NB4 (cell line): ENCODE data around the gene CHST14.

Experiments
- DNase-seq: peaks from one replicate; pipeline ENCODE4 v3.0.0; 2010; ENCODE audit warnings: low read depth
- H3K4me3 ChIP-seq: one replicate; pipeline ENCODE4 v1.5.1; 2011; ENCODE audit warnings: mild to moderate bottlenecking, low read depth, low read length, moderate library complexity
- CTCF ChIP-seq: IDR thresholded peaks from one replicate; pipeline ENCODE4 v1.5.1; 2012; ENCODE audit warnings: low read depth, low read length
- MAX ChIP-seq: IDR thresholded peaks from 2 replicates; pipeline ENCODE4 v1.6.1; 2011; ENCODE audit warnings: low read depth, low read length
- MYC ChIP-seq: IDR thresholded peaks from 2 replicates; pipeline ENCODE4 v1.6.1; 2011; ENCODE audit warnings: low read depth, low read length
- POLR2A ChIP-seq: IDR thresholded peaks from 2 replicates; pipeline ENCODE4 v1.6.1; 2011; ENCODE audit warnings: mild to moderate bottlenecking; ENCODE audit not compliant: insufficient read length; ENCODE audit errors: extremely low read depth

Gene CHST14

GRCh38 chr15:40506964-40507571, 36.3 kb downstream of the CHST14 start:
- TF ChIP-seq MYC (no peak), POLR2A (no peak), MAX (peak; percentile 51; the same call in 1 of the 2 replicates), CTCF (peak; percentile 72)
- no peak overlapping the region for H3K4me3 ChIP-seq
- peak; percentile 84 for DNase-seq

GRCh38 chr15:40508216-40508615, 37.4 kb downstream of the CHST14 start:
- DNase-seq, result no peak
- TF ChIP-seq MAX, result no peak
- no peak for TF ChIP-seq POLR2A
- no peak for TF ChIP-seq CTCF
- no peak for TF ChIP-seq MYC
- no peak overlapping the region for H3K4me3 ChIP-seq

- DNase-seq, result no peak
- TF ChIP-seq MYC, result no peak
- TF ChIP-seq POLR2A, result no peak
- TF ChIP-seq CTCF, result no peak
- no peak for TF ChIP-seq MAX
- H3K4me3 ChIP-seq, result no peak overlapping the region
Observed at GRCh38 chr15:40510201-40510600, 39.4 kb downstream of the CHST14 start.

GRCh38 chr15:40511093-40511471, 40.3 kb downstream of the CHST14 start:
- TF ChIP-seq POLR2A (no peak), MYC (no peak), CTCF (no peak), MAX (no peak)
- DNase-seq, result peak; percentile 34
- H3K4me3 ChIP-seq, result peak overlapping the region; percentile 32

GRCh38 chr15:40511472-40512133, 40.8 kb downstream of the CHST14 start:
- TF ChIP-seq POLR2A, result no peak
- peak; percentile 56 for DNase-seq

GRCh38 chr15:40512440-40512839, 41.7 kb downstream of the CHST14 start:
- H3K4me3 ChIP-seq, result no peak overlapping the region

More at GRCh38 chr15:40511472-40512133, 40.8 kb downstream of the CHST14 start:
- peak overlapping the region; percentile 32 for H3K4me3 ChIP-seq

More at GRCh38 chr15:40512440-40512839, 41.7 kb downstream of the CHST14 start:
- no peak for DNase-seq
- TF ChIP-seq MYC (no peak), POLR2A (no peak), MAX (no peak), CTCF (no peak)
